DND-41 (cell line): ENCODE measurements around the gene RUNX1.

Source experiments
- ATAC-seq: fragments of 200-7000 bp; cut with Tn5 transposase; 3 replicates; pipeline ENCODE4 v1.9.1; 2021; ENCODE audit warnings: low read depth; ENCODE audit not compliant: insufficient read depth
- DNase-seq: peaks from one replicate; pipeline ENCODE4 v3.0.0-alpha.2; 2020
- H2AFZ ChIP-seq: 2 replicates; pipeline ENCODE4 v1.6.0; 2012; ENCODE audit warnings: low read depth, low read length
- H3K27ac ChIP-seq: 2 replicates; pipeline ENCODE4 v1.5.1; 2012; ENCODE audit warnings: low read length, inconsistent platforms
- H3K27me3 ChIP-seq: fragments of 200-600 bp; sonication (generic); 2 replicates; pipeline ENCODE4 v1.6.0; 2012; ENCODE audit warnings: low read length, mild to moderate bottlenecking, inconsistent platforms; ENCODE audit not compliant: insufficient read depth, poor library complexity
- H3K36me3 ChIP-seq: 2 replicates; pipeline ENCODE4 v1.5.1; 2012; ENCODE audit warnings: low read length, inconsistent platforms; ENCODE audit not compliant: insufficient read depth
- H3K4me1 ChIP-seq: 2 replicates; pipeline ENCODE4 v1.5.1; 2012; ENCODE audit warnings: mild to moderate bottlenecking, low read length; ENCODE audit not compliant: insufficient read depth
- H3K4me2 ChIP-seq: 2 replicates; pipeline ENCODE4 v1.6.0; 2012; ENCODE audit warnings: mild to moderate bottlenecking, moderate library complexity, low read length, inconsistent platforms; ENCODE audit not compliant: insufficient read depth
- H3K4me3 ChIP-seq, 2 experiments: fragments of 200-600 bp in 1 of 2; shearing (Covaris generic) in 1 of 2; 2 replicates each; pipeline ENCODE4 v1.5.1; 2012 to 2016; ENCODE audit warnings: inconsistent platforms in 2 of 2, low read length in 2 of 2, mild to moderate bottlenecking in 2 of 2, low read depth in 1 of 2, moderate library complexity in 1 of 2
- H3K79me2 ChIP-seq: 2 replicates; pipeline ENCODE4 v1.6.0; 2012; ENCODE audit warnings: low read length, inconsistent platforms; ENCODE audit not compliant: insufficient read depth
- H3K9ac ChIP-seq: 2 replicates; pipeline ENCODE4 v1.6.0; 2012; ENCODE audit warnings: low read depth, mild to moderate bottlenecking, inconsistent platforms, low read length, moderate library complexity
- H3K9me3 ChIP-seq: 2 replicates; pipeline ENCODE4 v1.5.1; 2012; ENCODE audit warnings: low read length, moderate library complexity, mild to moderate bottlenecking, inconsistent platforms; ENCODE audit not compliant: insufficient read depth, severe bottlenecking
- H4K20me1 ChIP-seq: 2 replicates; pipeline ENCODE4 v1.6.0; 2012; ENCODE audit warnings: low read length; ENCODE audit not compliant: insufficient read depth
- CTCF ChIP-seq: IDR thresholded peaks from 2 replicates; pipeline ENCODE4 v1.5.1; 2012; ENCODE audit warnings: borderline replicate concordance, low read length, moderate library complexity, mild to moderate bottlenecking; ENCODE audit not compliant: poor library complexity, severe bottlenecking; ENCODE audit errors: extremely low read depth
- EZH2 ChIP-seq: IDR thresholded peaks from 3 replicates; pipeline ENCODE4 v1.6.1; 2012; ENCODE audit warnings: borderline replicate concordance, low read depth, mild to moderate bottlenecking, moderate library complexity, low read length, inconsistent platforms; ENCODE audit not compliant: severe bottlenecking

RUNX1 gene

GRCh38 chr21:34908419-34909055 lies 140.6 kb downstream of the RUNX1 start:
- Histone ChIP-seq H3K4me2 (peak overlapping the region; percentile 18), H3K27me3 (no peaks in the 10 kb centered on the region), H3K27ac (peak overlapping the region; percentile 77), H3K36me3 (peaks cover 40% of the 10 kb centered on the region), H3K79me2 (peaks cover 99% of the 10 kb centered on the region), H3K4me1 (peaks cover 56% of the 10 kb centered on the region), H2AFZ (no peak overlapping the region), H3K9ac (peak overlapping the region; percentile 32; the same call in 1 of the 2 replicates), H3K9me3 (no peaks in the 10 kb centered on the region), H3K4me3 (no peak overlapping the region), H4K20me1 (peaks cover 43% of the 10 kb centered on the region)
- ATAC-seq (peak; percentile 82), DNase-seq (peak; percentile 76)
- TF ChIP-seq CTCF (no peak), EZH2 (no peak)

- peak overlapping the region; percentile 18; the same call in 1 of the 2 replicates for H3K4me2 ChIP-seq
- DNase-seq (no peak), ATAC-seq (no peak)
- peak overlapping the region; percentile 28; the same call in 1 of the 2 replicates for H3K9ac ChIP-seq
- H3K27ac ChIP-seq = peak overlapping the region; percentile 77
- TF ChIP-seq CTCF (no peak), EZH2 (no peak)
- H3K4me1 ChIP-seq = peaks cover 56% of the 10 kb centered on the region
- H3K36me3 ChIP-seq = peaks cover 36% of the 10 kb centered on the region
- peaks cover 43% of the 10 kb centered on the region for H4K20me1 ChIP-seq
- no peaks in the 10 kb centered on the region for H3K27me3 ChIP-seq
- peaks cover 100% of the 10 kb centered on the region for H3K79me2 ChIP-seq
- H3K9me3 ChIP-seq = no peaks in the 10 kb centered on the region
- no peak overlapping the region for H2AFZ ChIP-seq
- no peak overlapping the region for H3K4me3 ChIP-seq
Measured at GRCh38 chr21:34907461-34908418, 141.4 kb downstream of the RUNX1 start.

GRCh38 chr21:34906401-34906800 lies 142.7 kb downstream of the RUNX1 start:
- H3K27ac ChIP-seq = 0 out of 2 replicates have a peak overlapping the region, but pooled peaks have one; percentile 77

More at GRCh38 chr21:34906401-34906800, 142.7 kb downstream of the RUNX1 start:
- peaks cover 99% of the 10 kb centered on the region for H3K79me2 ChIP-seq
- DNase-seq (no peak), ATAC-seq (no peak)
- peaks cover 33% of the 10 kb centered on the region for H3K36me3 ChIP-seq
- H3K4me3 ChIP-seq = no peak overlapping the region
- no peak overlapping the region for H3K4me2 ChIP-seq
- TF ChIP-seq CTCF = no peak
- TF ChIP-seq EZH2 = no peak
- H3K9me3 ChIP-seq = no peaks in the 10 kb centered on the region
- H3K4me1 ChIP-seq = peaks cover 42% of the 10 kb centered on the region
- no peak overlapping the region for H2AFZ ChIP-seq
- peaks cover 31% of the 10 kb centered on the region for H4K20me1 ChIP-seq
- no peak overlapping the region for H3K9ac ChIP-seq
- H3K27me3 ChIP-seq = no peaks in the 10 kb centered on the region
